Effector CD4-positive, alpha-beta T cell (primary cell): Measurements from ENCODE around the gene ARHGEF19.
"Not testable (repeated sequence)": the region's sequence is repeated elsewhere in the genome, so short reads cannot be mapped to it uniquely, and the experiment has no call there.

ENCODE experiments used
- DNase-seq: peaks from one replicate; pipeline ENCODE4 v3.0.0-alpha.2; 2020

Gene ARHGEF19

DNA sequence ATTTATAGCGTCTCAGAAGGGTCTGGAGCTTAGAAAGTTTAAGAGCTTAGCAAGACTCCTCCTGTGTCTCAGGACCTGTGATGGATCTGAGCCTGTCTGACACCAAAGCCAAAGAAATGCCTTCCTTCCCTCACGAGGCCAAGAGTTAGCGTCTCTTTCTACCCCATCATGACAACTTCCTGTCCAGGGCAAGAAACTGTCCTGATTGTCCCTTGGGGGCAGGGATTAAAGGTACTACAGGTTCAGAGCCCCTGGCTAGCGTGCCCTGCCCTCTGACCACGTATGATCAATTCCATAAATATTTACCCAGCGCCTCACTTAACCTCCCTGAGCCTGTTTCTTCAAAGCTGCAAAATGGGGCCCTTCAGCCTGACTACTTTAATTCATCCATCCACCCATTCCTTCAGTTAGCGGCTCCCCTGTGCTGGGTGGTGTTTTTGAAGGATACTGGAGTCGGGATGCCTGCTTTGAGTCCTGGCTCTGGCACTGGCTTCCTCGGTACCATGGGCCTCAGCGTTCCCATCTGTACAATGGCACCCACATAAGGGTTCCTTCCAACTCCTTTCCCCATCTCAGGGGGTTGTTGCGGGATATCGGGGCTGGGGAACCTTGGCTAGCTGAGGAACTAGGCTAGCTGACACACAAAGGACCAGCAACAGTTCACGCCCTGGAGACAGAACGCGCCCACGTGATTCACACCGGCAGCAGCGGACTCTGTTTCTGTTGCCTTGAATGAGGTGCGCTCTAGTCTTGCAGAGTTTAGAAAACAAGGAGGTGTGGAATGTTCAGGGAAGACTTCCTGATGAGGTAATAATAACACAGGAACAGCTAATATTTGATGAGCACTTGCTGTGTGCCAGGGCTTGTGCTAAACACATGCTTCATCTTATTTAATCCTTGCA, 33.6 kb downstream of the ARHGEF19 start:
- DNase-seq: no peak

GRCh38 chr1:16177306-16177705, 35.1 kb downstream of the ARHGEF19 start:
- DNase-seq: no peak

GRCh38 chr1:16176653-16177052, 35.8 kb downstream of the ARHGEF19 start:
- DNase-seq: no peak

- DNase-seq: no peak
Measured at GRCh38 chr1:16175610-16176553, 36.6 kb downstream of the ARHGEF19 start.

DNA sequence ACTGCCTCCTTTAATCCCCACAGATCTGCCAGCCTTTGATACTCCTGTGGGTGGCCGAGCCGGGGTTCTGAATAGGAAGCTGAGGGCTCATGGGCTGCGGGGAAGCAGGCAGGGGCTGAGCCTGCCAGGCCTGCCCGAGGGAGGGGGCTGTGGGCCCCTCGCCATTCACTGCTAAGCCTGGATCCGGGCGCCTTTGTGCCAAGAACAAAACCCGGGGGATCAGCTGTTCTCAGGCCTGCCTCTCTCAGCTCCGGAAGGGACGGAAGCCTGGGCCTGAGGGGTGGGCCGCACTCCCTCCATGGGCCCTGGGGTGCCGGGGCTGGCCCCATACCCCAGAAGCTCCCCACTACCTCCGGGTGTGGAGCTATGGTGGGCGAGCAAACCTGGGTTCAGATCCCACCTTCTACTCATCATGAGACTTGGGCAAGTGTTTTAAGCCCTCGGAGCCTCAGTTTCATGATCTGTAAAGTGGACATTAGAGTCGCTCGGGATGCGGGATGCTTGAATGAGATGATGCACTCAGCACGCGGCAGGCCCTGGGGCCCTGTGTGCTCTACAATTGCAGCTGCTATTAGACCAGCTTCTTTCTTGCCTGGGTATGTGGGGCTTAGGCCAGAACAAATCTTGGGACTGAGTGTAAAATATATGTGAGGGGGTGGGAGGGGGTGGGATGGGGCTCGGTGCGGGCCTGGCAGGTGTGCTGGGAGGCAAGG, 37.4 kb downstream of the ARHGEF19 start:
- DNase-seq: no peak

DNA sequence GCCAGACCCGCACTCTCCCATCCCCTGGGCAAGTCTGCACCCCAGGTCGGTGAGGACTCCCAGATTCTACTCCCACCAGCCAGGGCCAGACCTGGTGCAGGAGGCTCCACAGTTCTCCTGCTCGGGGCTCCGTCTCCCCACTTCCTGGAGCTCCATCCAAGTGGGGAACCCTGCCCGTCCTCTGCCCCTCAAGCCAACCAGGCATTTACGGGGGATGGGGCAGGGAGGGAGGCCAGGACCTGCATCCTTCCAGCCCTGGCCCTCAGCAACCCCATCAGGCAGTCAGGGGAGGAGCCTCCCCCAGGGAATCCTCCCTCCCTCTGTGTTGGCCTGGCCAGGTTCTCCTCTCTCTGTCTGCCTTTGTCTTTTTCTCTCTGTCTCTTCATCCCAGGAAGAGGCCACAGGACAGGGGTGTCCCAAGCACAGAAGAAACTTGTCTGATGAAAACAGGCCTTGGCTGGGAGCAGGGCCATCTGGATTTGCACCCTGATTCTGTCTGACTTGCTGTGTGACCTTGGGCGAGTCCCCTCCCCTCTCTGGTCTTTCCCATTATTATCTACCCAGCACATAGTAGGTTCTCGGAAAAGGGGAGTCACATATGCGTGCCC, 38.1 kb downstream of the ARHGEF19 start:
- DNase-seq: no peak

DNA sequence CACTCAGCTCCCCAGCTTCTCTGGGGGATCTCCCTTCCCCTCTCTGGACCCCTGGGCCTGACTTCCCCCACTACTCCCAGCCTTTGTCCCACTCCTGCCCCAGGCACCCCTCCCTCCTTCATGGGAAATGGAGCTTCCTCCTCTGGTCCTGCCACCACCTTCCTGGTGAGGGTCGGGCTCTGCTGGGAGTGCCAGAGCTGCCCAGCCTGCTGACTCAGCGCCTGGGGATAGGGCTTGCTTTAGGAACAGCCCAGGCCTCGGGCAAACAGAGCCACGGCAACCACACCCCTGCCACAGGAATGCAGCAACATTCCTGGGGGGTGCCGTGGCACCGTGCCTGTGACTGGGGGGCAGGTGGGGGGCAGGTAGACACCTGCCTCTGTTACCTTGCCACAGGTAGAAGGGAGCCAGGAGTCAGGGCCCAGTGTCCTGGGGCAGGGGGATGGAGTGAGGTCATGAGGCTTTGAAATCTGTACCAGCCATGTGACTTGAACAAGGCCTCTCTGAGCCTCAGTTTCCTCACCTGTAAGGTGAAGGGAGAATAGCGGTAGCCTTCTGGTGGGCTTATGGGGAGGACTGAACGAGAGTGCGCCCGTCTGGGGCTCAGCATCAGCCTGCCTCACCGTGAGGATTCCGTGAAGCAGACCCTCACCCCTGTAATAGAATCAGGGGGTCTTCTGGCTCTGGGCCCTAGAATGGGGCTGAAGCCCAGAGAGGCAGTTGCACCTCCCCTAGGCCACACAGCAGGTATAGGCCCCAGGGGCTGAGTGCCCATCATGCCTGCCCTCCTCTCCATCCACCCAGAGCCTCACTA, 38.8 kb downstream of the ARHGEF19 start:
- no peak for DNase-seq

DNA sequence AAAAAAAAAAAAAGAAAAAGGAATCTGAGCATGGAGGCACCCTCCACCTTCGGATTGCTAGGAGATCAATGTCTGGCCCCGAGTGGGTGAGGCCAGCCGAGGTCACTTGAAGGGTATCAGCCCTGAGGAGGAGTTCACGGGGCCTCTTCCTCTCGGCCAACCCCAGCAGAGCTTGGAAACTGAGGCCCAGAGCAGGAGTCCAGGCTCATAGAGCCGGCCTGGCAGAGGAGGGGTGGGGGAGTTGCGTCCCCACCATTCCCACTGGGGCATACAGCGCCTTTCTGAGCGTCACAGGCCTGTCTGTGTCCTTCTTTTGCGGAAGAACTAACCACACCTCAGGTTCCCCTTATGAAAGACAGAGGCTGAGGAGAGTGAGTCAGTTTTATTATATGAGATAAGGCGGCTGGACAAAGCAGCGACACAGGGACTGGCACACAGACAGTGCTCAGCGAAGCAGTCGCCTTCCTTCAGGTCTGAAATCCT, 39.4 kb downstream of the ARHGEF19 start:
- no peak for DNase-seq

DNA sequence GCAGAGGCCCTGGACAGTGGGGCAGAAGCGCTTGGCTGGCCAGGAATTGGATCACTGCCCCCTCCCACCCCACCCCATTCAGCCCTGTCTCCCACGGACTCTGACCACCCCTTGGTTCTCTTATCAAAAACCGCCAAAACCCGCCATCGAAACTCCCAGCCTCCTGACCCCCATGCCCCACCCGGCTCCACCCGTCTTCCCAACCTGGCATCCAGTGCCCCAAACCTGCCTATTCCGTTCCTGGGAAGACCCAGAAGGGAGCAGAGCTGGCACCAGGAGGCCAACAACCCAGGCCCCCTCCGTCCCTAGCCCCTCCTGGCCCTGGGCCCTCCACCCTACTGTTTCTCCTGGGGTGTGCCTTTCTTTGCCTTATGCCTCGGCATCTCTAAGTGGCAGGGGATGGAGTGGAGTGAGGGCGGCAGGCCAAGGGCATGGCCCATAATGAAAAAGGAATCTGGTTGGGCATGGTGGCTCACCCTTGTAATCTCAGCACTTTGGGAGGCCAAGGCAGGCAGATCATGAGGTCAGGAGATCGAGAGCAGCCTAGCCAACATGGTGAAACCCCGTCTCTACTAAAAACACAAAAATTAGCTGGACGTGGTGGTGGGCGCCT, 40.1 kb downstream of the ARHGEF19 start:
- DNase-seq: no peak

DNA sequence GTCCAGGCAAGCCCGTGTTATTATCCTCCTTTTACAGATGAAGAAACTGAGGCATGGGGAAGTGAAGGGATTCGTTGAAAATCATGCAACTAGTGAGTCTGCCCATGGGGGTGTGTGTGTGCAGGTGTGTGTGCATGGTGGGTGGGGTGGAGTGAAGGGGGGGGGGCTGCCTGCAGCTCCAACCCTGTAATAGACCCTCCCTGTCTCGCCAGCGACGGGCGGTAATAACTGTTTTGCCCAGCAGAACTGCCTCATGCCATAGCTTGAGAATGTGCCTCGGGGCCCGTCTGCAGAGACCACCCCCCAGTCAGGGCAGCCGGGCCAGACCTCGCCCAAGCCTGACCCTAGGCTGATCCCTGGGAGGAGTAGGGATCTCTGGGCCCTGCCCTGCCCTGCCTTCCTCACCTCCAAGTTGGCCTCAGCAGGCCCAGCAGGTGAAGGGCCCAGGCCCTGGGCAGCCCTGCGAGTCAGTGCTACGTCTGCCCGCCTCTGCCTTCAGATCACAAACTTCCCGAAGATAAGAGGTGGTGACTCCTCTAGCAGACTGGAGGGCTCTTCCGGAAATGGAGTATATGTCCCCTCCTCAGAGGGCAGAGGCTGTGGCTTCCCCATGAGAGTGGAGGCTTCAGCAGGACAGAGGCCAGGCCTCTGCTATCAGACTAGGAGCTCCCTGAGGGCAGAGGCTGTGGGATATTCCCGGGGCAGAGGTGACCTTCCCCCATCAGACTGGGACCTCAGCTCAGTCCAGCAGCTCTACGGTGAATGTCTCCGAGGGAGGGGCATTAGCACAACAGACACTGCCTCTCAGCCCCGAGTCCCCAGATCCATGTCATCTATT, 40.9 kb downstream of the ARHGEF19 start:
- no peak for DNase-seq

- DNase-seq: no peak
Measured at GRCh38 chr1:16170283-16170673, 42.2 kb downstream of the ARHGEF19 start.

DNA sequence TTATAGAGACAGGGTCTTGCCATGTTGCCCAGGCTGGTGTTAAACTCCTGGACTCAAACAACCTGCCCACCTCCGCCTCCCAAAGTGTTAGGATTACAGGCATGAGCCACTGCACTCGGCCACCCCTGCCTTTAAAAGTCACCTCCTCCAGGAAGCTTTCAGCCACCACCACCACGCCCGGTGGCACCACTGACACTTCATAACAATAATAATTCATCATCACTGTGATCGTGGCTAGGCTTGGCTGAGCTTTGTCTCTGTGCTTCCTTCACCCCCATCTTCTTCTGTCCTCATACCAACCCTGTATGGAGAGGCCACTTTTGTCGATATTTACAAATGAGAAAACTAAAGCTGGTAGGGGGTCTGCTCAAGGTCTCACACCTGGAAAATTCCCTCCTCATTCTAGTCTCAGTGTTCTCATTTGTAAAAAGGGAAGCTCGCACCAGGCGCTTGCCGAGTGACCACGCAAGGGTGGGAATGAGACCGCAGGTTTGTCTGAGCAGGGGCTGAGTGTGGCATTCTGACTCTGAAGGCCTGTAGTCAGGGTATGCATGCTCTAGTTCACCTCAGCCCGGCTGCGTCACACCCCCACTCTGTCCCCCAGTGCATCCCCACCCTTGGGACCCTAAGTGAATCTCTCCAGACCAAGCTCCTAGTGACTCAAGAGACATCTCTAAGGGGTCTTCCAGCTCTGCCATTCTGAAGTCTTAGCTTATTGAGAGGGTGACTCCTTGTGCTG, 43.7 kb downstream of the ARHGEF19 start:
- DNase-seq: no peak

GRCh38 chr1:16168144-16168495, 44.3 kb downstream of the ARHGEF19 start:
- not testable (repeated sequence) for DNase-seq

DNA sequence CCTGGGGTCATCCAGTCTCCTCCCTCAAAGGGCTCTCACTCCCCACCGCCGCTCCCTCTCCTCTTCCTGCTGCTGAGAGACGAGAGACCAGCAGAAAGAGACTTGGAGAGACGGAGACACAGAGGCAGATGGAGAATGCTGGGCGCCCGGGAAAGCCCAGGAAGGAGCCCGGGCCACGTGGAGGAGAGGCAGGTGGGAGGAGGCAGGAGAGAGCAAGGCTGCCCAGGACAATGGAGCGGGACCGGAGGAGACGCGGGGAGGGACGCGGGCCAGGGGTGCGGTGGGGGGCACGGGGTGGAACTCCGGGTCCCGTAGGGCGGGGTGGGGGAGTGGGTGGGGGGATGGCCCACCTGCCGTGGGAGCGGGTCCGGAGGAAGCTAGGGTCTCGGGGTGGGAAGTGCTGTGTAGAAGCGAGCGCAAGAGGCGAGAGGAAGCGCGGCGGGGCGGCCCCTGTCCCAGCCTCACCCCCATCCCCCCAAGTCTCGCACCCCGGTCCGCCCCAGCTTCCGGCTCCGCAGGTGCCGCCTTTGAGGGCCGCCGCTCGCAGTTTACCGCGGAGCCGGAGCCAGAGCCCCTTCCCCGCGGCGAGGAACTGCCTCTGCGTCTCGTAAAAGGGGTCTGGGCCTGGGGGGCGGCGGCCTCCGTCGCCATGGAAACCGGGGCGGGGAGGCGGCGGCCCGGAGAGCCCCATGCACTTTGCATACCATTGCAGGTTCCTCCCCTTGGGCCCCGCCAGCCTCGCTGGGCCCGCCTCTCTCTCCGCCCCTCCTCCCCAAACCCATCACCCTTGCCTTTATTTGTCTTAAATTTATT, 44.9 kb downstream of the ARHGEF19 start:
- peak; percentile 63 for DNase-seq

GRCh38 chr1:16166117-16166516, 46.3 kb downstream of the ARHGEF19 start:
- no peak for DNase-seq

DNA sequence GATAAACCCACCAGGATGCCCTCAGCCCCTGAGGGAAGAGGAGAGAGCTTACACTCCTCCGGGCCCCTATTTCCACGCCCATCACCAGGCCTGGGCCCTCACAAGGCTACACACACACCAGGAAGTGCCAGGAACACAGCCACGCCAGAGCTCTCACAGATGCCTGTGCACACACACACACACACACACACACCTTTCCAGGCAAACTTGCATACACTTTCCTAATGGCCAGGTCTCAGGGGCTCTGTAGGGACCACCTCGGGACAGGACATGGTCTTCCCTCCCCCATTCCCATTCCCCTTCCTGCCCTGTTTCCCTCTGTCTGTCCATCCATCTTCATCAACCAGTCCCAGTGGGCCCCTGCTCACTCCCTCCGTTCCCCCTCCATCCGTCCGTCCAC, 46.9 kb downstream of the ARHGEF19 start:
- DNase-seq: no peak

GRCh38 chr1:16165073-16165364, 47.4 kb downstream of the ARHGEF19 start:
- no peak for DNase-seq

GRCh38 chr1:16164213-16165072, 48.0 kb downstream of the ARHGEF19 start:
- DNase-seq: no peak
